ENCODE data around the gene FGF1.

The FGF1 gene

GRCh38 chr5:142685418-142686209 is at the start of gene FGF1:
Gene FGF1 (minus strand): TSS chr5:142686090. CDS start chr5:142614127, 71,963 bp downstream.
- no peak for DNase-seq

DNA sequence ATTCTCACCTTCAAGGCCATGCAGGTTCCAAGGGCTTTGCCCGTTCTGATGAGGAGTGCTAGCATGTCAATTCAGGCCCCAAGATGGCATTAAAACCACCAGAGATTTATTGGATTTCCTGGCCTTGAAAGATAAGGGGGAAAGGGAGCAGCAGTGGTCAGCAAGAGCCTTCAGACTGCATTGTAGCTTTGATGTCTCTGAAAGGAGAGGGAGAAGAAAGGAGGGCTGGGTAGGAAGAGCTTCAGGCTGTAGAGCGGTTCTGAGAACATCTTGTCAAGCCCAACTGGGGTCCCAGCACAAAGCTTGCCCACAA is 41.8 kb upstream of the FGF1 start:
- DNase-seq = no peak

DNA sequence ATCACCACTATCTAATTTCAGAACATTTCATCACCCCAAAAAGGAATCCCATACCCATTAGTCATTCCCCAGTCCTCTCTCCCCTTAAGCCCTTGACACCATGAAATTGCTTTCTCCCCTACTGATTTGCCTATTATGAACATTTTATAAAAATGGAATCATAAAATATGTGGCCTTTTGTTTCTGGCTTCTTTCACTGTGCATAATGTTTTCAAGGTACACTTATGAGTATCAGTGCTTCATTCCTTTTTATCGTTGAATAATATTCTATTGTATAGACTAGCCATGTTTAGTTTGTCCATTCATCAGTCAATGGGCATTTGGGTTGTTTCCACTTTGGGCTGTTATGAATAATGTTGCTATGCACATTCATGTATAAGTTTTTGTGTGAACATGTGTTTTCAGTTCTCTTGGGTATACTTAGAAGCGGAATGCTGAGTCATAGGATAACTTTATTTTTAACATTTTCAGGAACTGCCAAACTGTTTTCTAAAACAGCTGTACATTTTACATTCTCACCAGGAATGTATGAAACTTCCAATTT is 40.4 kb upstream of the FGF1 start:
- no peak for DNase-seq

- no peak for DNase-seq
These were observed 39.6 kb upstream of the FGF1 start for GRCh38 chr5:142725231-142726187.

DNA sequence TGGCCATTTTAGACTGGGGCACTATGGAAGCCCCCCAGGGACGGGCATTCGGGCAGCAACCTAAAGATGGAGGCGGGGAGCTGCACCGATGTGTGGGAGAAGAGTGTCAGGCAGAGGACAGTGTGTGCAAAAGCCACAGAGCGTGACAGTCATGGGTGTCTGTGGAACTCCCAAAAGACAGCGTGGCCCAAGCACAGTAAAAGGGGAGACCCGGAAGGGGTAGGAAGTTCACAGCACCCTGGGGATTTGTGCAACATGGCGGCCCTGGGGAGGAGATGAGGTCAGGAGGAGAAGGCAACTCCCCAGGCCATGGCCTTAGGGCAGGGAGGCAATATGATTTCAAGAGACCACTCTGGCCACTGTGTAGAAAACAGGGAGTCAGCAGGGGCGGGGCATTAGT is 38.9 kb upstream of the FGF1 start:
- DNase-seq = no peak

GRCh38 chr5:142722896-142723295 is 37.0 kb upstream of the FGF1 start:
- no peak for DNase-seq

GRCh38 chr5:142722146-142722545 is 36.3 kb upstream of the FGF1 start:
- no peak for DNase-seq

- no peak for DNase-seq
These were observed 34.9 kb upstream of the FGF1 start for GRCh38 chr5:142720641-142721271.

DNA sequence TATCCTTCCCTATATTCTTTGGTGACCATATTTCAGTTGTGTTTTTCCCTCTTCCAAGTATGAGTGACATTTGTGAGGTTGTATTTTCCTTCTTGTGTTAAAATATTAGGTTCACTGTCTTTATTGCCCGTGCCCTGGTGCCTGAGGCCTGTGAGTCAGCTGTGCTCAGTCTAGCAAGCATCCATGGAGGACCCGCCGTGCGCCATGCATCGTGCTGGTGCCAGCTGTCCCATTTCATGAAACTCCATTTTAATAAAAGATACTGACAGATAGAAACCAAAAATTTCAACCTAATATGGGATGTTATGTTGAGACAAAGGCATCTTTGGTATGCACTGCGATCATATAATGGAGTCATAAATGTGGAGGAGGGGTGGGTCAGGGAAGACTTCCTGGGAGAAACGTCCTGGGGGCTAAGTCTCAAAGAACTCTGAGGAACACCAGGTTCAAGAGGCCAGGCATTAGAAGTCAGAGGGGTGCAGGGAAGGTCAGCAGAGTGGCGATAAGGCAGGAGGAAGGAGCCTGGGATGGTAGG is 34.0 kb upstream of the FGF1 start:
- DNase-seq = no peak

GRCh38 chr5:142717582-142718215 is 31.8 kb upstream of the FGF1 start:
- no peak for DNase-seq

GRCh38 chr5:142716963-142717362 is 31.1 kb upstream of the FGF1 start:
- peak; percentile 33 for DNase-seq

- DNase-seq = no peak
These were observed 29.4 kb upstream of the FGF1 start for GRCh38 chr5:142715291-142715690.

- DNase-seq = peak; percentile 89
These were observed 27.3 kb upstream of the FGF1 start for GRCh38 chr5:142713121-142713706.

DNA sequence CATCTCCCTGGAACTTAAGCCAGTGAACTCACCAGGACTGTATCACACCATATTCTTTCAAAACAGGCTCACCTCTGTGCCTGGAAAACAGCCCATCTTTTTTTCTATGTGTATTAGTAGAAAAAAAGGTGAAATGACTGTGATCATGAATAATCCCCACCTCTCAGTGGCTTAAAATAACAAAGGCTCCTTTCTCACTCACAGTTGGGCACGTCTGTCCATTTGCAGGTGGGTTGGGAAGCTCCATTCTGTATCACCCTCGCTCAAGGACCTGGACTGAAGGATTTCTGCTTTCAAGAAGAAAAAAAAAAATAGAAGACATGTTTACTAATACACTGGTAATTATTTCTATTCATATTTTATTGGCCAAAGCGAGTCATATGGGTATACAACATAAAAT is 17.3 kb upstream of the FGF1 start:
- DNase-seq = no peak

DNA sequence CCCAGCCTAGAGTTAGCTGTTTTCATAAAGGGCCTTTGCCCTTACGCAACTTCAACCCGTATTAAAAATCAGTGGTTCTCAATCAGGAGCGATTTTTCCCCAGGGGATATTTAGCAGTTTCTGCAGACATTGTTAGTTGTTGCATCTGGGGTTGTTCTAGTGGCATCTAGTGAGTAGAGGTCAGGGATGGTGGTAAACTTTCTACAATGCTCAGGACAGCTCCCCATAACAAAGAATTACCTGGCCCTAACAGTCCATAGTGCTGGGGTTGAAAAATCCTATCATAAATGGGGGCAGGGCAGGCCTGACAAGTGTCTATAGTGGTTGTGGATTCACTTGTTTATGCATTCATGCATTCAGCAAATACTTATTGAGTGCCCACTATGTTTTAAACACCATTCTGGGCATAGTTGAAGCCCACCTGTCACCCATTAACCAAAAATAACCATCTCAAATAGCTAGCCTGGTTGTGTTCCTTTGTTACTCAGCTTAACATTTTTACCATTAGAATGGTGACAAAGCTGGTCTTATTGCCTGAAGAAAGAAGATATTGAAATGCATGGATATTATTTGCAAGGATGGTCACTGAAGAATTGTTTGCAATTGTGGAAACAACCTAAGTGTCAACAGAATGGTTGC is 15.9 kb upstream of the FGF1 start:
- DNase-seq = no peak

- no peak for DNase-seq
These were observed 14.7 kb upstream of the FGF1 start for GRCh38 chr5:142700566-142700965.

- DNase-seq = peak; percentile 76
These were observed 13.4 kb upstream of the FGF1 start for GRCh38 chr5:142699184-142699720.

DNA sequence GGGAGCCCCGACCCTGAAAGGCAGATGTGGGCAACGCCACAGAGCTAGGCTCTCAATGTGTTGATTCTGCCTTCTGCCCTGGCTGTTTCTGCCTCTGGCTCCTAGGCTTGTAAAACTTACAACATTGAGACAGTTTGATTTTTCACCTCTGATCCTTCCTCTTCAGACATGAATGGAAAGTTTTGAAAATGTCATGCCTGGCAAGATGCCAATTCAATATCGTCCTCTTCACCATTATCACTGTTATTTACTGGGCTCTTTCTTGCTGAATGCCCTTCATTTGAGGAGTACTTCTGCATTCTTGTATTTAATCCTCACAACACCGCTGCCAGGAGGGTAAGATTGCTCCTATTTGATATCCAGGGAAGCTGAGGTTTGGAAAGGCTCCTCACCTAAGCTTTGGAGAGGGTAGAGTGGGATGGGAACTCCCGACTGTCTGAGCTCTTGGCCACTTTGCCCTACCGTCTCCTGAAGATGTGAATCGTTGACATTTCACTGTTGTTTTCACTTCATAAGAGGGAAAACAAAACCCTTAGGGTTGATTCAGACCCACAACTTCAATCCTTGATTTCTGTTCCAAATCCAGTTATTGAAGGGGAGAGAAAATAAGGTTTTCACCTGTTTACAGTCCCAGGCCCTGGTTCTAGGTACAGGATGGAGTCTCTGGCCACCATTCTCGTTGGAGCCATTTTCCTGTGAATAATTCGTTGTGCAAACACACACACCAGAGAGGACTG is 12.7 kb upstream of the FGF1 start:
- DNase-seq = no peak

DNA sequence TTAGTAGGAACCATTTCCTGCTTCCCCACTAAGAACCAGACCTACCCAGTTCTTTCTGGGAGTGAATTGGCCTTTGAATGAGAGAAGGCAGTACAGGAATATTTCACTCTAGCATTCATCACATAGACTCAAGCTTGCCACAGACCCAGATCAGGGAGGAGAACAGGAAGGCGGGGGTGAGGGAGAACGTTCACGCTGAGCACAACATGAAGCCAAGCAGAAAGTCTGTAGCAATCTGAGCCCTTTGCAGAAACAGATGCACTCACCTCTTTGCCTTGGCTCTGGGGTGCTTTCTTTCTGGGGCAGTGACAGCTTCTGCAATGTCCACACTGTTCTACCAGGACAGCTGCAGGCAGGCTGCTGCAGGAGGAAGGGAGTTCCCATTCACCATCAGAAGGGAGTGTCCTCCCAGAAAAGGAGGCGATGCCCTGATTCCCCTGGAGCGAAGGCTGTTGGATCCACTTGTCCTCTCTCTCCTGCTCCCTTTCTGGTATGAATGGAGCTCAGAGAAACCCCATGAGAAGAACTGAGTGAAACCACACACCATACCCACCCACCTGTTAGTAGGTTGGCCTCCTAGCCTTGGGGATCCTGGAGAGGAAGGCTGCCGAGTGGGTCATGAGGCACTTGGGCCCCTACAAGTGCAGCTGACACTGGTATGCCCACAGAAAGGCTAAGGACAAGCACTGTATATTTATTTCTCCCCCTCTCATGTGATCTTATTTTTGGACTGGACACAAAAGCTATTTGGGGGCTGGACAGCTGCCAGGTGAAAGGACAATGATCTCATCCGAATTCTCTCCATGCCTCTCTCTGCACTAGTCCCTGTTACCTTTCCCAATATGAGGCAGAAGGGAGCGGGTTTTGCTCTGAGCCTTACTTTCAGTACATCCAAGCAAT is 11.7 kb upstream of the FGF1 start:
- no peak for DNase-seq

Measured in activated T-cell treated with anti-CD3 and anti-CD28 coated beads, Interleukin-2, amount 50 U/mL, for 1 hour (primary cell).